Measurements from ENCODE around the gene MISP3.

DNA sequence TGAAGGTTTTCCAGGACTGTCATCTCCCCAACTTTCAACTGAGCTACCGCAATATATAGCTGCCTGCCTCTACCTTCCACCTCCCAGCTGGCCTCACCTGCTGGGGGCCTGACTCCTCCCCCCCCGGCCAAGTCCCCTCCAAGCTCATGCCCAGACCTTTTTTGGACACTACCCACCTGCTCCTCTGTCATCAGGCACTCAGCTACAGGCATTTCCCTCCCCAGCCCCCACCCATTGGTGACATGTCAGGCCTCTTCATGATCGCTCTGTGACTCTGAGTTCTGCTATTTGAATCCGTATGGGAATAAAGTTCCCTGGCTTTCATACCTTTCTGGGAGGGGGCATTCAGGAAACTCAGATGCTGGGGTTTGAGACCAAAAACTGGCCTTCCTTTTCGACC, 43.2 kb downstream of the MISP3 start:
- TF ChIP-seq, protein P1, sequence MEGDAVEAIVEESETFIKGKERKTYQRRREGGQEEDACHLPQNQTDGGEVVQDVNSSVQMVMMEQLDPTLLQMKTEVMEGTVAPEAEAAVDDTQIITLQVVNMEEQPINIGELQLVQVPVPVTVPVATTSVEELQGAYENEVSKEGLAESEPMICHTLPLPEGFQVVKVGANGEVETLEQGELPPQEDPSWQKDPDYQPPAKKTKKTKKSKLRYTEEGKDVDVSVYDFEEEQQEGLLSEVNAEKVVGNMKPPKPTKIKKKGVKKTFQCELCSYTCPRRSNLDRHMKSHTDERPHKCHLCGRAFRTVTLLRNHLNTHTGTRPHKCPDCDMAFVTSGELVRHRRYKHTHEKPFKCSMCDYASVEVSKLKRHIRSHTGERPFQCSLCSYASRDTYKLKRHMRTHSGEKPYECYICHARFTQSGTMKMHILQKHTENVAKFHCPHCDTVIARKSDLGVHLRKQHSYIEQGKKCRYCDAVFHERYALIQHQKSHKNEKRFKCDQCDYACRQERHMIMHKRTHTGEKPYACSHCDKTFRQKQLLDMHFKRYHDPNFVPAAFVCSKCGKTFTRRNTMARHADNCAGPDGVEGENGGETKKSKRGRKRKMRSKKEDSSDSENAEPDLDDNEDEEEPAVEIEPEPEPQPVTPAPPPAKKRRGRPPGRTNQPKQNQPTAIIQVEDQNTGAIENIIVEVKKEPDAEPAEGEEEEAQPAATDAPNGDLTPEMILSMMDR (IDR thresholded peaks at IDR 0.05), result no peak
- TF ChIP-seq POLR2A (IDR thresholded peaks at IDR 0.05) (no peak), POLR2AphosphoS5 (IDR thresholded peaks at IDR 0.05; ENCODE audit: insufficient read depth in 1 of 2, low read depth in 1 of 2) (no peak)
